BLaER1 (cell line): ENCODE measurements around the gene FBXL13.
"Not testable (repeated sequence)": the region's sequence is repeated elsewhere in the genome, so short reads cannot be mapped to it uniquely, and the experiment has no call there.

Experiments used
- H3K27ac ChIP-seq: shearing (Covaris generic); formaldehyde crosslinking; 2 replicates; pipeline ENCODE4 v1.8.1; 2022
- H3K27me3 ChIP-seq: shearing (Covaris generic); formaldehyde crosslinking; 2 replicates; pipeline ENCODE4 v1.8.1; 2022
- H3K36me3 ChIP-seq: shearing (Covaris generic); formaldehyde crosslinking; 2 replicates; pipeline ENCODE4 v1.8.1; 2022
- H3K4me1 ChIP-seq: shearing (Covaris generic); formaldehyde crosslinking; 2 replicates; pipeline ENCODE4 v1.8.1; 2022
- H3K4me2 ChIP-seq: shearing (Covaris generic); formaldehyde crosslinking; 2 replicates; pipeline ENCODE4 v1.8.1; 2022
- H3K4me3 ChIP-seq: shearing (Covaris generic); formaldehyde crosslinking; 2 replicates; pipeline ENCODE4 v1.8.1; 2022
- H3K9ac ChIP-seq: shearing (Covaris generic); formaldehyde crosslinking; 2 replicates; pipeline ENCODE4 v1.8.1; 2022
- H3K9me3 ChIP-seq: shearing (Covaris generic); formaldehyde crosslinking; 2 replicates; pipeline ENCODE4 v1.8.1; 2022
- H4K20me1 ChIP-seq: shearing (Covaris generic); formaldehyde crosslinking; 2 replicates; pipeline ENCODE4 v1.8.1; 2022
- Cebpa-rat ChIP-seq: shearing (Covaris generic); IDR thresholded peaks from 2 replicates; pipeline ENCODE4 v1.8.1; 2022

The FBXL13 gene

DNA sequence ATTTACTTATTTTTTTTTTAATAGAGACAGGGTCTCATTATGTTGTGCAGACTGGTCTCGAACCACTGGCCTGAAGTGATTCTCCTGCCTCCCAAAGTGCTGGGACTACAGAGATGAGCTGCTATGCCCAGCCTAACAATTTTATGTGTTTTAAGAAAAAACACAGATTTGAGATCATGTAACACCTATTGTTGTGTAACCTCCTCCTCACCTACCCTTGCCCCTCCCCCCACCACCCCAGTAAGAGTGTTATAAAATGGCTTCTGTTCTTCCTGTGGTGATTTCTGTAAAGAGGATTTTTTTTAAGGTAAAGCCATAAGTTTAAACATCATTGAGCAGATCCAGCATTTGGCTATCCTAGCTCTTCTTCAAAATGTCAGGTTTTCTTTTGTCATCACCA is 7.9 kb upstream of the FBXL13 start:
- H4K20me1 ChIP-seq, result peaks cover 18% of the 10 kb centered on the region; the same call in 1 of the 2 replicates
- peaks cover 66% of the 10 kb centered on the region for H3K36me3 ChIP-seq
- H3K4me2 ChIP-seq, result no peak overlapping the region
- no peak overlapping the region for H3K4me3 ChIP-seq
- H3K27ac ChIP-seq, result no peak overlapping the region
- H3K4me1 ChIP-seq, result peaks cover 23% of the 10 kb centered on the region
- no peak for TF ChIP-seq Cebpa-rat
- H3K9ac ChIP-seq, result no peak overlapping the region
- H3K9me3 ChIP-seq, result peaks cover 7% of the 10 kb centered on the region
- no peaks in the 10 kb centered on the region for H3K27me3 ChIP-seq

DNA sequence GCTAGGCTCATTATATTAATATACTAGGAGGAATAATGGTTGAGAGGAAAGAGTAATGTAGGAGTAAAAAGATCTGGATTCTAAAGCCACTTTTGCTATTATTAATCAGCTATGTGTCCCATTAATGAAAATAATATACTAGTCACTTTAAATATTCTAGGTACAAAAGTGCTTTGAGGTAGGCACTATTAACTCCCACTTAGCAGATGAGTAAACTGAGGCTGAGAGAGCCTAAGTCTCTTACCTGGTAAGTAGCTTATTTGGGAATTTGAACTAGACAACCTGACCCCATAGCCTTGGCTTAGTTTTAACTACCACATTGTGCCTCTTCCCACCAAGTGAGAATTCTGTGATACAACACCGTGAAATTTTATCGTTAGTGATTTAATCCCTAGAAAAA is 6.3 kb upstream of the FBXL13 start:
- peaks cover 38% of the 10 kb centered on the region for H3K4me1 ChIP-seq
- no peak overlapping the region for H3K9ac ChIP-seq
- no peak for TF ChIP-seq Cebpa-rat
- H3K36me3 ChIP-seq, result peaks cover 61% of the 10 kb centered on the region
- H3K27me3 ChIP-seq, result no peaks in the 10 kb centered on the region
- H4K20me1 ChIP-seq, result peaks cover 18% of the 10 kb centered on the region; the same call in 1 of the 2 replicates
- peaks cover 7% of the 10 kb centered on the region for H3K9me3 ChIP-seq
- H3K27ac ChIP-seq, result no peak overlapping the region
- no peak overlapping the region for H3K4me2 ChIP-seq
- no peak overlapping the region for H3K4me3 ChIP-seq

DNA sequence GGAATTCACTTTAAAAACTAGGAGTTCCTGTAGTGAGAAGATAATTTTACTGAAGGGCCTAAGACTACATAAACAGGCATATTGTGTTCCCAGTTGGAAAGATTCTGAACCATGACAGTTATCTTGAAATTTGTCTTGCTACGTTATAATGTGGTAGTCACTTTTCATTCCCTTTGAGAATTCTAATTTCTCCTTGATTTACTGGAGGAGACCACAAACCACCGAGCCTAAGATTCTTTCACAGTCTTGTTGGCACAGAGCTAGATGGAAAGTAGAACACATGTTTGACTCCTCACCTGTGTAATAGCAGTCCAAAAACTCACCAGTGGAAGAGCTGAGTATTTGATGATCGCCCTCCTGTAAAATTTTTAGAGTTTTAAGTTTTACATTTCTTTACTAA is 5.2 kb upstream of the FBXL13 start:
- Histone ChIP-seq H3K4me2 (no peak overlapping the region), H4K20me1 (peaks cover 18% of the 10 kb centered on the region; the same call in 1 of the 2 replicates), H3K9ac (no peak overlapping the region), H3K27me3 (no peaks in the 10 kb centered on the region), H3K4me1 (peaks cover 42% of the 10 kb centered on the region), H3K9me3 (peaks cover 7% of the 10 kb centered on the region), H3K27ac (no peak overlapping the region), H3K36me3 (peaks cover 51% of the 10 kb centered on the region), H3K4me3 (no peak overlapping the region)
- TF ChIP-seq Cebpa-rat, result no peak

DNA sequence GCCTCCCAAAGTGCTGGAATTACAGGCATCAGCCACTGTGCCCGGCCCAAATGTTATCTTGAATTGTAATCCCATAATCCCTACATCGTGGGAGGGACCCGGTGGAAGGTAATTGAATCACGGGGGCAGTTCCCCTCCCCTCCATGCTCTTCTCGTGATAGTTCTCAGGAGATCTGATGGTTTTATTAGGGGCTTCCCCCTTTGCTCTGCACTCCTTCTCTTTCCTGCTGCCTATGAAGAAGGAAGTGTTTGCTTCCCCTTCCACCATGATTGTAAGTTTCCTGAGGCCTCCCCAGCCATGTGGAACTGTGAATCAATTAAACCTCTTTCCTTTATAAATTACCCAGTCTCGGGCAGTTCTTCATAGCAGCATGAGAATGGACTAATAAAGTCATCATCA is 3.6 kb upstream of the FBXL13 start:
- Histone ChIP-seq H3K4me1 (peaks cover 51% of the 10 kb centered on the region), H3K4me2 (peak overlapping the region; percentile 33), H3K36me3 (peaks cover 35% of the 10 kb centered on the region), H4K20me1 (peaks cover 10% of the 10 kb centered on the region; the same call in 1 of the 2 replicates)
- not testable (repeated sequence) for H3K4me3 ChIP-seq, H3K27ac ChIP-seq, H3K9ac ChIP-seq, H3K27me3 ChIP-seq, H3K9me3 ChIP-seq

GRCh38 chr7:103077318-103077717 is 2.7 kb upstream of the FBXL13 start:
- H3K27ac ChIP-seq, result no peak overlapping the region
- no peak overlapping the region for H3K9ac ChIP-seq
- H3K36me3 ChIP-seq, result peaks cover 29% of the 10 kb centered on the region; the same call in 1 of the 2 replicates
- TF ChIP-seq Cebpa-rat, result no peak
- peaks cover 10% of the 10 kb centered on the region; the same call in 1 of the 2 replicates for H4K20me1 ChIP-seq
- H3K27me3 ChIP-seq, result no peaks in the 10 kb centered on the region
- H3K9me3 ChIP-seq, result peaks cover 7% of the 10 kb centered on the region
- peaks cover 51% of the 10 kb centered on the region for H3K4me1 ChIP-seq
- 0 out of 2 replicates have a peak overlapping the region, but pooled peaks have one; percentile 87 for H3K4me2 ChIP-seq
- no peak overlapping the region for H3K4me3 ChIP-seq

- peaks cover 51% of the 10 kb centered on the region for H3K4me1 ChIP-seq
- no peak overlapping the region for H3K4me3 ChIP-seq
- peak overlapping the region; percentile 87 for H3K4me2 ChIP-seq
Observed at GRCh38 chr7:103076764-103077163, 2.2 kb upstream of the FBXL13 start.

GRCh38 chr7:103075337-103075918 is 832 bp upstream of the FBXL13 start:
- H3K9ac ChIP-seq, result peak overlapping the region; percentile 90
- peaks cover 3% of the 10 kb centered on the region; the same call in 1 of the 2 replicates for H4K20me1 ChIP-seq
- H3K4me2 ChIP-seq, result peak overlapping the region; percentile 87
- TF ChIP-seq Cebpa-rat, result no peak
- H3K36me3 ChIP-seq, result peaks cover 19% of the 10 kb centered on the region; the same call in 1 of the 2 replicates
- peak overlapping the region; percentile 75 for H3K4me3 ChIP-seq
- H3K9me3 ChIP-seq, result peaks cover 7% of the 10 kb centered on the region
- peak overlapping the region; percentile 93 for H3K27ac ChIP-seq
- H3K27me3 ChIP-seq, result no peaks in the 10 kb centered on the region
- H3K4me1 ChIP-seq, result peaks cover 51% of the 10 kb centered on the region

More at GRCh38 chr7:103076764-103077163, 2.2 kb upstream of the FBXL13 start:
- H3K9ac ChIP-seq, result no peak overlapping the region
- peaks cover 29% of the 10 kb centered on the region; the same call in 1 of the 2 replicates for H3K36me3 ChIP-seq
- H4K20me1 ChIP-seq, result peaks cover 10% of the 10 kb centered on the region; the same call in 1 of the 2 replicates
- no peak overlapping the region for H3K27ac ChIP-seq
- H3K27me3 ChIP-seq, result no peaks in the 10 kb centered on the region
- no peak for TF ChIP-seq Cebpa-rat
- peaks cover 7% of the 10 kb centered on the region for H3K9me3 ChIP-seq

DNA sequence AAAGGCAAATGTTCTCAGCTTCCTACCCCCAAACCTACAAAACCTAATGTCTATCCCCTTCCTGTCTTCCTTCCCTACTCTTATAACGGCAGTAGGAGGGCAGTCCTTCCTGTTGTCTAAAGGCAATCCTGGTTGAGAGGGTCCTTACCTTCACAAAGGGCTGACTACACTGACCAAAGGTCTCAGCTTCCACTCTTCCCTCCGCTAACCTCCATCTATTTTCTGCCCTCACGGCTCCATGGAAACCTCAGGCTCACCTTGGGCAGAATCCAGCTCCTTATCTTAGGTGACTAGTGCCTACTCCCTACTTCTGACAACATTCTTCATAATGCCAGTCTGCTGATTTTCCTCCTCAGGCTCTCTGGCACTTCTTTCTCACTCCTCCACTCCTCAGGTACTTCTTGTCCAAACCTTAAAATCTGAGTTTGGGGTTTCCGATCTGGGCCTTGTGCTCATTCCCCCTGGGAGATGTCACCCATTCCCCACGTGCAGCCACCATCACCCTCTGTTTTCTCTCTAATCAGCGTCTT is 542 bp downstream of the FBXL13 start:
- Histone ChIP-seq H3K9ac (peak overlapping the region; percentile 90), H3K4me2 (peak overlapping the region; percentile 87), H3K36me3 (peaks cover 19% of the 10 kb centered on the region; the same call in 1 of the 2 replicates), H4K20me1 (no peaks in the 10 kb centered on the region), H3K4me3 (peak overlapping the region; percentile 75), H3K27ac (peak overlapping the region; percentile 93; the same call in 1 of the 2 replicates), H3K9me3 (peaks cover 11% of the 10 kb centered on the region), H3K27me3 (no peaks in the 10 kb centered on the region), H3K4me1 (peaks cover 40% of the 10 kb centered on the region)
- TF ChIP-seq Cebpa-rat, result no peak

DNA sequence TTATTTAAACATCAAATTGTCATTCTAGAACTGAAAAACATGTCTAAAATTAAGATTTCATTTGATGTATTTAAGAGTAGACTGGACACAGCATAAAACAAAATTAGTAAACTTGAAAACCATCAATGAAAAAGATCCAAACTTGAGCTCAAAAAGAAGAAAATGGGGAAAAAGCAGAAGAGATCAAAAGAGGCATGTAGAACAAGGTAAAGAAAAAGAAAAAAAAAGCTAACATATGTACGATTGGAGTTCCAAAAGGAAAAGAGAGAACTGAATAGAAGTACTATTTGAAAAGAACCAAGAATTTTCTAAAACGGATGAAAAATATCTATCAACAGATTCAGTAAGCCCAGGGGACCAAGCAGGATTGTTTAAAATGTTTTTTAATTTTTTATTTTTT is 3.6 kb downstream of the FBXL13 start:
- Histone ChIP-seq H3K4me3 (no peak overlapping the region), H3K27ac (no peak overlapping the region), H3K36me3 (no peaks in the 10 kb centered on the region), H3K9ac (no peak overlapping the region), H3K4me1 (peaks cover 14% of the 10 kb centered on the region), H3K27me3 (no peaks in the 10 kb centered on the region), H3K9me3 (peaks cover 13% of the 10 kb centered on the region), H4K20me1 (no peaks in the 10 kb centered on the region), H3K4me2 (no peak overlapping the region)
- no peak for TF ChIP-seq Cebpa-rat
